Neural cell (in vitro differentiated cells): Measurements from ENCODE around the gene FRMD4B. TPM values are rescaled to one million over a fixed set of nuclear protein-coding genes. Genes with fewer than 3 reads are reported as not detected.

ENCODE experiments used
- H2AFZ ChIP-seq: fragments of 200-600, 300-800 bp; sonication (generic), shearing (Covaris generic); 2 replicates; pipeline ENCODE4 v1.6.0; 2014; ENCODE audit warnings: low read depth, mild to moderate bottlenecking, antibody characterized with exemption, low read length, moderate library complexity
- H3F3A ChIP-seq: fragments of 200-600 bp; shearing (Covaris generic); 2 replicates; pipeline ENCODE4 v1.6.1; 2016; ENCODE audit warnings: mild to moderate bottlenecking, moderate library complexity, mixed read lengths, antibody characterized with exemption, low read length; ENCODE audit not compliant: insufficient read depth, poor library complexity, severe bottlenecking
- H3K27ac ChIP-seq: fragments of 200-600, 300-800 bp; sonication (generic), shearing (Covaris generic); 2 replicates; pipeline ENCODE4 v1.5.1; 2014; ENCODE audit warnings: mild to moderate bottlenecking, low read length, moderate library complexity
- H3K27me3 ChIP-seq: fragments of 300-800, 200-600 bp; sonication (generic), shearing (Covaris generic); 2 replicates; pipeline ENCODE4 v1.6.0; 2014; ENCODE audit warnings: mild to moderate bottlenecking, low read depth, low read length, moderate library complexity; ENCODE audit not compliant: insufficient read depth
- H3K36me3 ChIP-seq: fragments of 300-800, 200-600 bp; sonication (generic), shearing (Covaris generic); 2 replicates; pipeline ENCODE4 v1.5.1; 2014; ENCODE audit warnings: mild to moderate bottlenecking, antibody characterized with exemption, low read length, moderate library complexity; ENCODE audit not compliant: insufficient read depth
- H3K4me2 ChIP-seq: fragments of 300-800, 200-600 bp; sonication (generic), shearing (Covaris generic); 2 replicates; pipeline ENCODE4 v1.6.0; 2014; ENCODE audit warnings: mild to moderate bottlenecking, low read length
- H3K4me3 ChIP-seq: fragments of 300-800, 200-600 bp; sonication (generic), shearing (Covaris generic); 2 replicates; pipeline ENCODE4 v1.5.1; 2014; ENCODE audit warnings: mild to moderate bottlenecking, low read length, moderate library complexity
- H3K79me2 ChIP-seq: fragments of 200-600 bp; shearing (Covaris generic); replicated peaks from 2 replicates; pipeline ENCODE4 v1.6.0; 2014; ENCODE audit warnings: mild to moderate bottlenecking, low read length, moderate library complexity; ENCODE audit not compliant: insufficient read depth
- H3K9ac ChIP-seq: fragments of 300-800, 200-600 bp; sonication (generic), shearing (Covaris generic); 2 replicates; pipeline ENCODE4 v1.6.1; 2016; ENCODE audit warnings: mild to moderate bottlenecking, low read length, mixed read lengths
- H3K9me2 ChIP-seq: fragments of 200-600 bp; shearing (Covaris generic); 2 replicates; pipeline ENCODE4 v1.6.1; 2016; ENCODE audit warnings: mild to moderate bottlenecking, low read length, mixed read lengths; ENCODE audit not compliant: insufficient read depth
- H3K9me3 ChIP-seq: fragments of 200-600, 300-800 bp; sonication (generic), shearing (Covaris generic); 2 replicates; pipeline ENCODE4 v1.6.1; 2016; ENCODE audit warnings: mild to moderate bottlenecking, mixed run types, low read length, moderate library complexity, mixed read lengths
- H4K20me1 ChIP-seq: fragments of 200-600 bp; shearing (Covaris generic); 2 replicates; pipeline ENCODE4 v1.6.1; 2016; ENCODE audit warnings: mild to moderate bottlenecking, mixed run types; ENCODE audit not compliant: insufficient read depth
- CTCF ChIP-seq: fragments of 450-650 bp; IDR thresholded peaks from 2 replicates; pipeline ENCODE4 v1.5.1; 2014; ENCODE audit warnings: antibody characterized with exemption, mild to moderate bottlenecking, moderate library complexity; ENCODE audit not compliant: poor library complexity, severe bottlenecking
- EP300 ChIP-seq: fragments of 450-650 bp; conservative IDR thresholded peaks from 2 replicates; pipeline ENCODE4 v1.6.1; 2014; ENCODE audit warnings: antibody characterized with exemption, mild to moderate bottlenecking, moderate library complexity; ENCODE audit not compliant: poor library complexity, severe bottlenecking
- EZH2 ChIP-seq: fragments of 200-600, 300-800 bp; shearing (Covaris generic), sonication (generic); IDR thresholded peaks from 2 replicates; pipeline ENCODE4 v1.6.1; 2014; ENCODE audit warnings: antibody characterized with exemption, low read length, borderline replicate concordance, mild to moderate bottlenecking; ENCODE audit not compliant: insufficient read depth, poor library complexity, severe bottlenecking
- MXI1 ChIP-seq: fragments of 450-650 bp; conservative IDR thresholded peaks from 2 replicates; pipeline ENCODE4 v1.6.1; 2014; ENCODE audit warnings: antibody characterized with exemption, mild to moderate bottlenecking; ENCODE audit not compliant: poor library complexity, severe bottlenecking
- POLR2AphosphoS5 ChIP-seq: IDR thresholded peaks from 2 replicates; pipeline ENCODE4 v1.6.1; 2012
- RAD21 ChIP-seq: fragments of 450-650 bp; conservative IDR thresholded peaks from 2 replicates; pipeline ENCODE4 v1.6.1; 2014; ENCODE audit warnings: antibody characterized with exemption, mild to moderate bottlenecking, moderate library complexity
- REST ChIP-seq: IDR thresholded peaks from 2 replicates; pipeline ENCODE4 v1.6.1; 2012; ENCODE audit warnings: borderline replicate concordance
- SMC3 ChIP-seq: fragments of 450-650 bp; conservative IDR thresholded peaks from 2 replicates; pipeline ENCODE4 v1.6.1; 2014; ENCODE audit warnings: antibody characterized with exemption, mild to moderate bottlenecking, moderate library complexity; ENCODE audit not compliant: poor library complexity
- TAF1 ChIP-seq: IDR thresholded peaks from 2 replicates; pipeline ENCODE4 v1.6.1; 2012; ENCODE audit warnings: low read depth
- polyA plus RNA-seq: library from polyadenylated mRNA; depleted of rRNA; stranded (reverse); fragments of >200 nt; gene quantifications from 2 replicates; pipeline ENCODE4 v1.2.3, GENCODE V29; 2014

FRMD4B gene
- polyA plus RNA-seq, 1 donor from 2014 or later: 6.2 TPM

- TF ChIP-seq RAD21 (no peak), TAF1 (no peak), SMC3 (no peak), REST (no peak), EP300 (no peak), POLR2AphosphoS5 (no peak), MXI1 (no peak), EZH2 (no peak), CTCF (no peak)
- Histone ChIP-seq H3K27ac (no peak overlapping the region), H3K4me3 (no peak overlapping the region), H3K27me3 (no peaks in the 10 kb centered on the region), H3K9ac (no peak overlapping the region), H3K9me2 (no peaks in the 10 kb centered on the region), H4K20me1 (no peaks in the 10 kb centered on the region), H3K79me2 (no peaks in the 10 kb centered on the region), H2AFZ (no peak overlapping the region), H3K36me3 (no peaks in the 10 kb centered on the region), H3K9me3 (no peaks in the 10 kb centered on the region), H3K4me2 (no peak overlapping the region), H3F3A (no peaks in the 10 kb centered on the region)
Observed at GRCh38 chr3:69214241-69214640, 171.6 kb downstream of the FRMD4B start.

- no peaks in the 10 kb centered on the region for H3K9me2 ChIP-seq
- H3K9me3 ChIP-seq: no peaks in the 10 kb centered on the region
- no peaks in the 10 kb centered on the region for H3K79me2 ChIP-seq
- no peak overlapping the region for H3K4me2 ChIP-seq
- H3K9ac ChIP-seq: no peak overlapping the region
- no peaks in the 10 kb centered on the region for H3F3A ChIP-seq
- TF ChIP-seq EZH2 (no peak), MXI1 (no peak), RAD21 (no peak), REST (no peak), EP300 (no peak), CTCF (no peak), POLR2AphosphoS5 (no peak), SMC3 (no peak), TAF1 (no peak)
- no peaks in the 10 kb centered on the region for H4K20me1 ChIP-seq
- H3K27me3 ChIP-seq: no peaks in the 10 kb centered on the region
- H3K4me3 ChIP-seq: no peak overlapping the region
- H3K36me3 ChIP-seq: no peaks in the 10 kb centered on the region
- H3K27ac ChIP-seq: no peak overlapping the region
- no peak overlapping the region for H2AFZ ChIP-seq
Observed at GRCh38 chr3:69212411-69213160, 173.3 kb downstream of the FRMD4B start.
